Testis (tissue), 3 donors: Measurements from ENCODE around the gene FBXL13. TPM values are rescaled to one million over a fixed set of nuclear protein-coding genes. Genes with fewer than 3 reads are reported as not detected.
"Not testable (repeated sequence)": the region's sequence is repeated elsewhere in the genome, so short reads cannot be mapped to it uniquely, and the experiment has no call there.

Experiments used
- DNase-seq: peaks from one replicate; pipeline ENCODE4 v3.0.0-alpha.2; 2019
- H3K27ac ChIP-seq, 2 donors: fragments of 200-600 bp; sonication (generic); one replicate each; pipeline ENCODE4 v1.5.1; 2019
- H3K27me3 ChIP-seq: fragments of 200-600 bp; sonication (generic); one replicate; pipeline ENCODE4 v1.5.1; 2019
- H3K36me3 ChIP-seq: fragments of 200-600 bp; sonication (generic); one replicate; pipeline ENCODE4 v1.5.1; 2017; ENCODE audit warnings: low read depth; ENCODE audit errors: missing control alignments
- H3K4me1 ChIP-seq: fragments of 200-600 bp; sonication (generic); one replicate; pipeline ENCODE4 v1.5.1; 2019
- H3K4me3 ChIP-seq, 2 donors: fragments of 200-600 bp; sonication (generic); one replicate each; pipeline ENCODE4 v1.5.1; 2017 to 2019
- H3K9me3 ChIP-seq: fragments of 200-600 bp; sonication (generic); one replicate; pipeline ENCODE4 v1.5.1; 2017
- POLR2A ChIP-seq: fragments of 450-650 bp; IDR thresholded peaks from one replicate; pipeline ENCODE4 v1.6.1; 2017; ENCODE audit warnings: antibody characterized with exemption, mild to moderate bottlenecking, moderate library complexity
- WGBS, 2 donors: methylation state at CpG; one replicate each; pipeline ENCODE4 v1.1.5; 2018; 5-methylcytosine and 5-hydroxymethylcytosine counted together
- intact Hi-C: fragments of 100-400 bp; cut with DNase I; formaldehyde crosslinking; loops from one replicate; pipeline ENCODE4 v1.15.1; 2023; ENCODE audit warnings: low total_unique reads
- polyA plus RNA-seq: library from polyadenylated mRNA; stranded (reverse); fragments of 350-450 nt; fragmentation: Illumina TruSeq; extraction: RNeasy Lipid Tissue Mini Kit (QIAGEN cat#74804); gene quantifications from one replicate; pipeline ENCODE4 v1.2.3, GENCODE V29; 2014; ENCODE audit warnings: low read depth, low replicate concordance; ENCODE audit not compliant: insufficient read depth
- total RNA-seq, 2 donors: library from RNA; depleted of rRNA; stranded (reverse); fragments of >200 nt; gene quantifications; one replicate each; pipeline ENCODE4 v1.2.3, GENCODE V29; 2016
- TF ChIP-seq, protein P1 (sequence below), 3 experiments: fragments of 450-650 bp in 2 of 3; fragments of 200-600 bp in 1 of 3; sonication (generic) in 1 of 3; IDR thresholded peaks; one replicate each; pipeline ENCODE4 v1.5.1; 2016 to 2019; ENCODE audit warnings: antibody characterized with exemption in 3 of 3, mild to moderate bottlenecking in 2 of 3, moderate library complexity in 1 of 3

Gene FBXL13
- total and polyA plus RNA-seq, 3 donors from 2014 or later, result 21.1 to 38.8 (median 28.6) TPM

DNA sequence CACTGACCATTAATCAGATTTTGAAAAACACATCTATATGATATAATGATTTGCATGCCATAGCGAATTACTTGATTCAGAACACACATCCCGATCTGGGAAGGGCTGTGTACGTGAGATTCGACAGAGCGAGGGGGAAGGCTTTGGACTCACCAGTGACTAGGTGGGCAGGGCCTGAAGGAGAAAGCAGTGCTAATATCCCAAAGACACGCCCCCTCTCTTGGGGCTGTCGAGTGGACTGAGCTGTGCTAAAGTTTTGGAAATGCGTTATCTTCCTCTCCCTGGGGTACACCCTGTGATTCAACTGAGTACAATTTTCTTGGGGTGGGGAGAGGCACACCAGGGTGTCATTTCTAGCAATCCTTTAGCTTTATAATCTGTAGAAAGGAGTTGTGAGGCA, 160.0 kb downstream of the FBXL13 start:
- intact Hi-C loops, result no loop called here
- no peaks in the 10 kb centered on the region for H3K9me3 ChIP-seq
- no peaks in the 10 kb centered on the region for H3K4me1 ChIP-seq
- WGBS, 2 donors, result 30 to 58% methylated on average over 8 of the region's 8 CpGs
- no peaks in the 10 kb centered on the region for H3K27me3 ChIP-seq
- DNase-seq, result peak; percentile 84
- H3K4me3 ChIP-seq, result peak overlapping the region in 1 of 2 donors; percentile 15
- no peak for TF ChIP-seq POLR2A
- TF ChIP-seq, protein P1, sequence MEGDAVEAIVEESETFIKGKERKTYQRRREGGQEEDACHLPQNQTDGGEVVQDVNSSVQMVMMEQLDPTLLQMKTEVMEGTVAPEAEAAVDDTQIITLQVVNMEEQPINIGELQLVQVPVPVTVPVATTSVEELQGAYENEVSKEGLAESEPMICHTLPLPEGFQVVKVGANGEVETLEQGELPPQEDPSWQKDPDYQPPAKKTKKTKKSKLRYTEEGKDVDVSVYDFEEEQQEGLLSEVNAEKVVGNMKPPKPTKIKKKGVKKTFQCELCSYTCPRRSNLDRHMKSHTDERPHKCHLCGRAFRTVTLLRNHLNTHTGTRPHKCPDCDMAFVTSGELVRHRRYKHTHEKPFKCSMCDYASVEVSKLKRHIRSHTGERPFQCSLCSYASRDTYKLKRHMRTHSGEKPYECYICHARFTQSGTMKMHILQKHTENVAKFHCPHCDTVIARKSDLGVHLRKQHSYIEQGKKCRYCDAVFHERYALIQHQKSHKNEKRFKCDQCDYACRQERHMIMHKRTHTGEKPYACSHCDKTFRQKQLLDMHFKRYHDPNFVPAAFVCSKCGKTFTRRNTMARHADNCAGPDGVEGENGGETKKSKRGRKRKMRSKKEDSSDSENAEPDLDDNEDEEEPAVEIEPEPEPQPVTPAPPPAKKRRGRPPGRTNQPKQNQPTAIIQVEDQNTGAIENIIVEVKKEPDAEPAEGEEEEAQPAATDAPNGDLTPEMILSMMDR (IDR thresholded peaks at IDR 0.05), result no peak
- H3K27ac ChIP-seq, result peak overlapping the region in 1 of 2 donors; percentile 59
- H3K36me3 ChIP-seq, result no peaks in the 10 kb centered on the region

DNA sequence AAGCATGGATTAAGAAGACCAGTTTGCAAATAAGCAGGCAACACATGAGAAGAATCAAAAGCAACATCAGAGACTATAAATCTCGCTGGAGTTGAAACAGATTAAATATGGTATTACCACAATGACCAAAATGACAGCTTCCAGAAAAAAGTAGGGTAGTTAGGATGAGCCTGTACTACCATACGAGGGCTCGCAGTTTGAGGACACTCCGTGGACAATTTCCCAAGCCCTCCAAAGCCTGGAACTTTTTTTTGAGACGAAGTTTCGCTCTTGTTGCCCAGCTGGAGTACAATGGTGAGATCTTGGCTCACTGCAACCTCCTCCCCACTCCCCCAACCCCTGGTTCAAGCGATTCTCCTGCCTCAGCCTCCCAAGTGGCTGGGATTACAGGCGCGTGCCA, 160.8 kb downstream of the FBXL13 start:
- WGBS, 2 donors, result 59 to 60% methylated on average over 9 of the region's 9 CpGs
- no peaks in the 10 kb centered on the region for H3K4me1 ChIP-seq
- TF ChIP-seq, protein P1 (IDR thresholded peaks at IDR 0.05), result no peak
- no peak for TF ChIP-seq POLR2A
- peak overlapping the region in 1 of 2 donors; percentile 15 for H3K4me3 ChIP-seq
- no peaks in the 10 kb centered on the region for H3K9me3 ChIP-seq
- H3K27ac ChIP-seq, result peak overlapping the region; percentile 15 to 59
- no peaks in the 10 kb centered on the region for H3K27me3 ChIP-seq
- no peaks in the 10 kb centered on the region for H3K36me3 ChIP-seq
- intact Hi-C loops, result no loop called here
- DNase-seq, result no peak

DNA sequence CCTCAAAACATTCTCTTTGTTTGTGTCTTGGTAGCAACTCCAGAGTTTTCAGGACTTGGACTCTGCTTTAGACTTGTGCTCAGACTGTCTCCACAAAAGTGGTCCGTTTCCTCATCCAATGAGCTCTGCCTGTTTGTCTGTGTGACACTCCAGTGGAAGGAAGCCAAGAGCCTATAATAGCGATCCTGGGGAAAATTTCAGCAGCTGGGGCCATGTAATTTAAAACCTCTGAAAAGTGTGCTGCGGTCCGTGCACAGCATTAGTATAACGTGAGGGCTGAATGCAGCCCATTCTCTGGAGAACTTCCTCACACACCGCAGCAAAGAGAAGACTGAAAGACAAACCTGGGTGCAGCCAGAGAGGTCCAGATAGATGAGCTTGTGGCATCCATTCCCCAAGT, 161.9 kb downstream of the FBXL13 start, which contains the start of gene LRRC17:
LRRC17 (plus strand) TSS at position 259 of the 400 bp plus-strand sequence. CDS start 20,914 bp downstream, outside the sequence.
- H3K9me3 ChIP-seq, result no peaks in the 10 kb centered on the region
- H3K4me3 ChIP-seq, result peak within 1 kb of the TSS in 1 of 2 donors; percentile 15
- H3K4me1 ChIP-seq, result no peaks in the 10 kb centered on the region
- H3K27me3 ChIP-seq, result no peaks in the 10 kb centered on the region
- TF ChIP-seq, protein P1 (IDR thresholded peaks at IDR 0.05), result no peak
- TF ChIP-seq POLR2A, result no peak
- H3K27ac ChIP-seq, result peak within 1 kb of the TSS; percentile 42 to 59
- peak; percentile 35 for DNase-seq
- intact Hi-C loops, result no loop called here
- H3K36me3 ChIP-seq, result no peaks in the 10 kb centered on the region
- 36 to 39% methylated on average over 6 of the region's 6 CpGs for WGBS, 2 donors

DNA sequence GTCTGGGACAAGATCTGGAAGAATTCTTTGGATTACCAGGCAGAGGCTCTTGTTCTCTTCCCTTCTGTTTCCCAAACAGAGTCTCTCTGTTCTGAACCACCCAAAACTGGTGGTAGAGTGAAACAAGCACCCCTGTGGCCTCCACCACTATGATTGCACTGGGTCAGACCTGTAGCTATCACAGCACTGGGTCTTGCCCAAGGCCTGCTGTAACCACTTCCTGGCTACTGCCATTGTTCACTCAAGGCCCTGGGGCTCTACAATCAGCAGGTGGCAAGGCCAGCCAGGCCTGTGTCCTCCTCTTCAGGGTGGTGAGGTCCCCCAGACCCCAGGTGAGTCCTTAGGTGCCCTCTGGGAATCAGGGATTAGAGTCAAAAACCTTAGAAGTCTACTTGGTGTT, 165.9 kb downstream of the FBXL13 start:
- Histone ChIP-seq H3K36me3 (no peaks in the 10 kb centered on the region), H3K27me3 (no peaks in the 10 kb centered on the region), H3K4me1 (no peaks in the 10 kb centered on the region), H3K9me3 (no peaks in the 10 kb centered on the region), H3K27ac (no peak overlapping the region), H3K4me3 (no peak overlapping the region)
- TF ChIP-seq, protein P1 (IDR thresholded peaks at IDR 0.05), result no peak
- no peak for TF ChIP-seq POLR2A
- intact Hi-C loops, result no loop called here
- no peak for DNase-seq

DNA sequence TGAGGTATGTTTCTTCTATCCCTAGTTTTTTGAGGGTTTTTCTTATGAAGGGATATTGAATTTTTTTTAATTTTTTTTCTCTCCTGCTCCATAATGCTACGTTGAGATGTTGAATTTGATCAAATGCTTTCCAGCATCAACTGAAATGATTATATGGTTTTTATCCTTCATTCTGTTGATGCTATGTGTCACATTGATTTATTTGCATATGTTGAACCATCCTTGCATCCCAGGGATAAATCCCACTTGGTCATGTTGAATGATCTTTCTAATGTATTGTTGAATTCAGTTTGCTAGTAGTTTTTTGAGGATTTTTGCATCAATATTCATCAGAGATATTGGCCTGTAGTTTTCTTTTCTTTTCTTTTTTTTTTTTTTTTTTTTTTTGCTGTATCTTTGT, 171.0 kb downstream of the FBXL13 start:
- H3K27ac ChIP-seq, H3K4me1 ChIP-seq, H3K27me3 ChIP-seq, DNase-seq, H3K4me3 ChIP-seq, intact Hi-C loops, H3K9me3 ChIP-seq, H3K36me3 ChIP-seq: not testable (repeated sequence)
- WGBS, 2 donors, result 97 to 100% methylated on average over 1 of the region's 1 CpG

DNA sequence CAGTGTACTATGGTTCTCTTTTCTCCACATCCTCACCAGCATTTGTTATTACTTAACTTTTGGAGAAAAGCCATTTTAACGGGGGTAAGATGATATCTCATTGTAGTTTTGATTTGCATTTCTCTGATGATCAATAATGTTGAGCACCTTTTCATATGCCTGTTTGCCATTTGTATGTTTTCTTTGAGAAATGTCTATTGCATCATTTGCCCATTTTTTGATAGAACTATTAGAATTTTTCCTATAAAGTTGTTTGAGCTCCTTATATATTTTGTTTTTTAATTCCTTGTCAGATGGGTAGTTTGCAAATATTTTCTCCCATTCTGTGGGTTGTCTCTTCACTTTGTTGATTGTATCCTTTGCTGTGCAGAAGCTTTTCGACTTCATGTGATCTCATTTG, 172.5 kb downstream of the FBXL13 start:
- H3K9me3 ChIP-seq, H3K36me3 ChIP-seq, H3K4me3 ChIP-seq, H3K27me3 ChIP-seq, intact Hi-C loops, DNase-seq, H3K4me1 ChIP-seq, H3K27ac ChIP-seq: not testable (repeated sequence)
- 94 to 96% methylated on average over 2 of the region's 2 CpGs for WGBS, 2 donors
